Mammary microvascular endothelial cell (primary cell): ENCODE results near the gene CRAMP1. TPM values are rescaled to one million over a fixed set of nuclear protein-coding genes. Genes with fewer than 3 reads are reported as not detected.

Source experiments
- total RNA-seq: library from RNA; depleted of rRNA; stranded (reverse); fragments of >200 nt; gene quantifications from 2 replicates; pipeline ENCODE4 v1.2.3, GENCODE V29; 2015

CRAMP1 gene
- total RNA-seq: 7.7 and 10.7 TPM in 2 replicates

GRCh38 chr16:1612320-1613111 is at the start of gene CRAMP1:
TSS of gene CRAMP1 (plus strand) at chr16:1612360. CDS start at chr16:1614640, 2,280 bp downstream.

GRCh38 chr16:1677942-1678499 is 65.9 kb downstream of the CRAMP1 start, which contains the start of gene JPT2:
TSS of gene JPT2 (plus strand) at chr16:1678279. CDS start at chr16:1678313, 34 bp downstream.

GRCh38 chr16:1705688-1706385 is 93.7 kb downstream of the CRAMP1 start, which contains the start of gene MAPK8IP3:
TSS of gene MAPK8IP3 (plus strand) at chr16:1706195. CDS start at chr16:1706340, 145 bp downstream.

Other genes with a start within 250 kb of the CRAMP1 start
- 7.3 and 8.8 TPM in 2 replicates for gene UNKL, start 197.7 kb upstream of the CRAMP1 start, total RNA-seq
- gene UQCC4, start 191.6 kb upstream of the CRAMP1 start, total RNA-seq: 18.6 and 28.3 TPM in 2 replicates
- not detected in 2 replicates for gene PERCC1, start 181.3 kb upstream of the CRAMP1 start, total RNA-seq
- gene CCDC154, start 167.8 kb upstream of the CRAMP1 start, total RNA-seq: 0.05 TPM in 1 of 2 replicates, not detected in the other
- 39.7 and 45.1 TPM in 2 replicates for gene CLCN7, start 137.3 kb upstream of the CRAMP1 start, total RNA-seq
- 0.20 TPM in 1 of 2 replicates, not detected in the other for gene PTX4, start 123.4 kb upstream of the CRAMP1 start, total RNA-seq
- 23.8 and 27.4 TPM in 2 replicates for gene TELO2, start 119.0 kb upstream of the CRAMP1 start, total RNA-seq
- gene TMEM204, start 78.7 kb upstream of the CRAMP1 start, total RNA-seq: 53.5 and 61.6 TPM in 2 replicates
- 12.8 and 13.0 TPM in 2 replicates for gene IFT140, start 288 bp upstream of the CRAMP1 start, total RNA-seq
- 82.3 and 108 TPM in 2 replicates for gene JPT2, start 65.9 kb downstream of the CRAMP1 start, total RNA-seq
- 18.6 and 20.5 TPM in 2 replicates for gene MAPK8IP3, start 93.8 kb downstream of the CRAMP1 start, total RNA-seq
- 61.8 and 63.7 TPM in 2 replicates for gene NME3, start 159.2 kb downstream of the CRAMP1 start, total RNA-seq
- 2.8 and 4.3 TPM in 2 replicates for gene EME2, start 160.4 kb downstream of the CRAMP1 start, total RNA-seq
- gene MRPS34, start 160.8 kb downstream of the CRAMP1 start, total RNA-seq: 150 and 160 TPM in 2 replicates
- gene SPSB3, start 170.2 kb downstream of the CRAMP1 start, total RNA-seq: 36.9 and 43.6 TPM in 2 replicates
- 118 and 164 TPM in 2 replicates for gene NUBP2, start 170.6 kb downstream of the CRAMP1 start, total RNA-seq
- not detected in 2 replicates for gene IGFALS, start 181.3 kb downstream of the CRAMP1 start, total RNA-seq
- gene HAGH, start 214.5 kb downstream of the CRAMP1 start, total RNA-seq: 106 and 119 TPM in 2 replicates
- gene FAHD1, start 214.8 kb downstream of the CRAMP1 start, total RNA-seq: 70.9 and 86.8 TPM in 2 replicates